Body of pancreas (tissue), 4 donors: Measurements from ENCODE around the gene MOSMO. TPM values are rescaled to one million over a fixed set of nuclear protein-coding genes. Genes with fewer than 3 reads are reported as not detected.

Source experiments
- ATAC-seq: fragments of 150-250 bp; one replicate; pipeline ENCODE4 v1.9.1; 2016
- DNase-seq, 4 donors: peaks; one replicate each; pipeline ENCODE4 v3.0.0-alpha.2; 2019
- H3K27ac ChIP-seq, 4 donors: fragments of 200-600 bp; sonication (generic); 1 replicate in 3 of 4; 2 replicates in 1 of 4; pipeline versions ENCODE4 v1.5.1 to v1.6.1; 2016 to 2019; ENCODE audit warnings: mild to moderate bottlenecking in 1 of 4, mixed read lengths in 1 of 4, moderate library complexity in 1 of 4
- H3K27me3 ChIP-seq, 2 donors: fragments of 200-600 bp; sonication (generic); one replicate each; pipeline ENCODE4 v1.6.0; 2016; ENCODE audit warnings: mild to moderate bottlenecking in 1 of 2
- H3K36me3 ChIP-seq, 2 donors: fragments of 200-600 bp; sonication (generic); replicated peaks in 1 of 2; 2 replicates each; pipeline ENCODE4 v1.5.1; 2016; ENCODE audit warnings: low read depth in 2 of 2; ENCODE audit not compliant: insufficient read depth in 1 of 2
- H3K4me1 ChIP-seq: fragments of 200-600 bp; sonication (generic); one replicate; pipeline ENCODE4 v1.6.0; 2016
- H3K4me3 ChIP-seq, 2 donors: fragments of 200-600 bp; sonication (generic); 1 replicate in 1 of 2; 2 replicates in 1 of 2; pipeline ENCODE4 v1.5.1; 2016 to 2019
- H3K9me3 ChIP-seq, 3 donors: fragments of 200-600 bp; sonication (generic); 1 replicate in 2 of 3; 2 replicates in 1 of 3; pipeline ENCODE4 v1.5.1; 2016
- CTCF ChIP-seq, 7 experiments: fragments of 450-650 bp in 4 of 7; fragments of 200-600 bp in 3 of 7; sonication (generic) in 3 of 7; IDR thresholded peaks; one replicate each; pipeline ENCODE4 v1.5.1; 2016 to 2019; ENCODE audit warnings: antibody characterized with exemption in 7 of 7
- POLR2A ChIP-seq, 3 donors: fragments of 450-650 bp; IDR thresholded peaks; one replicate each; pipeline ENCODE4 v1.6.1; 2016; ENCODE audit warnings: antibody characterized with exemption in 3 of 3, mild to moderate bottlenecking in 2 of 3
- WGBS, 2 donors: methylation state at CpG; one replicate each; pipeline ENCODE4 v1.1.5; 2017; 5-methylcytosine and 5-hydroxymethylcytosine counted together
- intact Hi-C: fragments of 100-400 bp; cut with DNase I; formaldehyde crosslinking; loops from one replicate; pipeline ENCODE4 v1.15.1; 2023
- total RNA-seq, 2 donors: library from RNA; depleted of rRNA; stranded (reverse); fragments of >200 nt; gene quantifications; one replicate each; pipeline ENCODE4 v1.1.0, GENCODE V29; 2016

MOSMO gene
- total RNA-seq, 2 donors from 2014 or later = 3.6 to 13.2 TPM

- Histone ChIP-seq H3K36me3 (no peaks in the 10 kb centered on the region), H3K27ac (no peak overlapping the region), H3K4me1 (peaks cover 6% of the 10 kb centered on the region), H3K4me3 (no peak overlapping the region), H3K27me3 (no peaks in the 10 kb centered on the region), H3K9me3 (no peaks in the 10 kb centered on the region)
- 17 to 19% methylated on average over 3 of the region's 3 CpGs for WGBS, 2 donors
- no peak for TF ChIP-seq CTCF (IDR thresholded peaks at IDR 0.05)
- no peak for TF ChIP-seq POLR2A (IDR thresholded peaks at IDR 0.05)
- DNase-seq (no peak), ATAC-seq (no peak)
- intact Hi-C loops = no loop called here
Measured at GRCh38 chr16:21990381-21990944, 17.4 kb upstream of the MOSMO start.

GRCh38 chr16:21991621-21992020 is 16.3 kb upstream of the MOSMO start:
- no peaks in the 10 kb centered on the region for H3K9me3 ChIP-seq

GRCh38 chr16:21994856-21995465 is 12.9 kb upstream of the MOSMO start:
- intact Hi-C loops = no loop called here

More at GRCh38 chr16:21991621-21992020, 16.3 kb upstream of the MOSMO start:
- no peaks in the 10 kb centered on the region for H3K36me3 ChIP-seq
- TF ChIP-seq POLR2A (IDR thresholded peaks at IDR 0.05) = no peak
- TF ChIP-seq CTCF (IDR thresholded peaks at IDR 0.05) = no peak
- H3K27ac ChIP-seq = no peak overlapping the region
- no peak overlapping the region for H3K4me3 ChIP-seq
- 67 to 70% methylated on average over 6 of the region's 6 CpGs for WGBS, 2 donors
- DNase-seq (no peak), ATAC-seq (no peak)
- H3K27me3 ChIP-seq = no peaks in the 10 kb centered on the region
- no peaks in the 10 kb centered on the region for H3K4me1 ChIP-seq
- intact Hi-C loops = no loop called here

GRCh38 chr16:21996923-21997696 is 10.8 kb upstream of the MOSMO start:
- ATAC-seq (no peak), DNase-seq (no peak)
- H3K36me3 ChIP-seq = no peaks in the 10 kb centered on the region
- no peak overlapping the region for H3K27ac ChIP-seq
- intact Hi-C loops = no loop called here
- TF ChIP-seq CTCF (IDR thresholded peaks at IDR 0.05) (no peak), POLR2A (IDR thresholded peaks at IDR 0.05) (no peak)
- WGBS, 2 donors = 78 to 86% methylated on average over 9 of the region's 9 CpGs
- peaks cover 7% of the 10 kb centered on the region for H3K4me1 ChIP-seq
- H3K9me3 ChIP-seq = no peaks in the 10 kb centered on the region
- no peak overlapping the region for H3K4me3 ChIP-seq
- H3K27me3 ChIP-seq = no peaks in the 10 kb centered on the region

More at GRCh38 chr16:21994856-21995465, 12.9 kb upstream of the MOSMO start:
- no peaks in the 10 kb centered on the region for H3K9me3 ChIP-seq
- no peak for DNase-seq
- TF ChIP-seq CTCF (IDR thresholded peaks at IDR 0.05) (no peak), POLR2A (IDR thresholded peaks at IDR 0.05) (no peak)
- no peaks in the 10 kb centered on the region for H3K27me3 ChIP-seq
- no peaks in the 10 kb centered on the region for H3K36me3 ChIP-seq
- 83 to 84% methylated on average over 13 of the region's 13 CpGs for WGBS, 2 donors
- H3K4me1 ChIP-seq = no peaks in the 10 kb centered on the region
- H3K4me3 ChIP-seq = no peak overlapping the region
- no peak overlapping the region for H3K27ac ChIP-seq
- ATAC-seq = no peak
